ENCODE data around the gene NLK. TPM values are rescaled to one million over a fixed set of nuclear protein-coding genes. Genes with fewer than 3 reads are reported as not detected.

The NLK gene
- total and polyA plus RNA-seq, 8 donors = 9.8 to 16.7 (median 13.5) TPM

DNA sequence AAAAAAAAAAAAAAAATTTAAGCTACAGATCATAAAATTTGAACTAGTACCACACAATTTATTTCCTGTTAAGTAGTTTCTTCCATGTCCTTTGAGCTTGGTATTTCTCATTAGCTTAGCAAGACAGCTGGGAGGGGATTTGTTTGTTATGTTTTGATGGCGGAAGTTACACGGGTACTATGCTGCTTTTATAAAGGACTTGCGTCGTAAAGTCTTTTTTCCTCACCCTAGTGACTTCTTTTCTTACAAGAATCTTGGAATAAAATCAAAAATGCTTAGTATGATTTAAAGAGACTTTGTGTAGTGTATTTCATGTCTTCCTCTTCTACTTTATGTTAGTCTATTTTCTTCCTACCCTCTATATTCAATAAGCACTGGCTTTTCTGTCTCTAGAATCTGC is 89.1 kb downstream of the NLK start:
- H3K36me3 ChIP-seq = no peaks in the 10 kb centered on the region
- H3K4me3 ChIP-seq = no peak overlapping the region
- H3K4me1 ChIP-seq = no peaks in the 10 kb centered on the region
- intact Hi-C loops (cut with DNase I) = no loop called here
- ATAC-seq = no peak
- DNase-seq = no peak
- TF ChIP-seq, protein P1, sequence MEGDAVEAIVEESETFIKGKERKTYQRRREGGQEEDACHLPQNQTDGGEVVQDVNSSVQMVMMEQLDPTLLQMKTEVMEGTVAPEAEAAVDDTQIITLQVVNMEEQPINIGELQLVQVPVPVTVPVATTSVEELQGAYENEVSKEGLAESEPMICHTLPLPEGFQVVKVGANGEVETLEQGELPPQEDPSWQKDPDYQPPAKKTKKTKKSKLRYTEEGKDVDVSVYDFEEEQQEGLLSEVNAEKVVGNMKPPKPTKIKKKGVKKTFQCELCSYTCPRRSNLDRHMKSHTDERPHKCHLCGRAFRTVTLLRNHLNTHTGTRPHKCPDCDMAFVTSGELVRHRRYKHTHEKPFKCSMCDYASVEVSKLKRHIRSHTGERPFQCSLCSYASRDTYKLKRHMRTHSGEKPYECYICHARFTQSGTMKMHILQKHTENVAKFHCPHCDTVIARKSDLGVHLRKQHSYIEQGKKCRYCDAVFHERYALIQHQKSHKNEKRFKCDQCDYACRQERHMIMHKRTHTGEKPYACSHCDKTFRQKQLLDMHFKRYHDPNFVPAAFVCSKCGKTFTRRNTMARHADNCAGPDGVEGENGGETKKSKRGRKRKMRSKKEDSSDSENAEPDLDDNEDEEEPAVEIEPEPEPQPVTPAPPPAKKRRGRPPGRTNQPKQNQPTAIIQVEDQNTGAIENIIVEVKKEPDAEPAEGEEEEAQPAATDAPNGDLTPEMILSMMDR (IDR thresholded peaks at IDR 0.05) = no peak
- no peaks in the 10 kb centered on the region for H3K27me3 ChIP-seq
- H3K9me3 ChIP-seq = no peaks in the 10 kb centered on the region
- WGBS, 2 donors = 84 to 97% methylated on average over 4 of the region's 4 CpGs
- no peak overlapping the region for H3K27ac ChIP-seq
- no peak for FAIRE-seq

DNA sequence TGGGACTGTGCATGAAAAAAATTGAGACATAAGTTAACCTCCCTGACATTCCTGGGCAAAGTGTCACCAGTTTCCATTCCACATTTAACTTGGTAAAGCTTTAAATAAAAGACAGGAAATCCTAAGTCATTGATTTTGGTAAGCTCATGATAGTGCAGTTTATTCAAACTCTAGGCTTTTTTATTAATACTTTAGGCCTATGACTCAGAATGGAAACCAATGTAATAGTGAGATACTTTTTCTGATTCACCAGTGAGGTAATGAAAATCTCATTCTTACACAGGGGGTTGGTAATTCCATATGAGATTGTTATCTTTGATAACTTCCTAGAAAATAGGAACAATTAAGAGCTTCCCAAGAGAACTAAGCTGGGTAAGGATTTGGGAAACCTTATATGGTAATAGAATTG is 91.1 kb downstream of the NLK start:
- H3K4me3 ChIP-seq = no peak overlapping the region
- no peaks in the 10 kb centered on the region for H3K36me3 ChIP-seq
- H3K4me1 ChIP-seq = no peaks in the 10 kb centered on the region
- no peak overlapping the region for H3K27ac ChIP-seq
- no peak for DNase-seq
- no peaks in the 10 kb centered on the region for H3K27me3 ChIP-seq
- TF ChIP-seq, protein P1 (IDR thresholded peaks at IDR 0.05) = no peak
- H3K9me3 ChIP-seq = no peaks in the 10 kb centered on the region
- intact Hi-C loops (cut with DNase I) = no loop called here
- FAIRE-seq = no peak
- no peak for ATAC-seq

DNA sequence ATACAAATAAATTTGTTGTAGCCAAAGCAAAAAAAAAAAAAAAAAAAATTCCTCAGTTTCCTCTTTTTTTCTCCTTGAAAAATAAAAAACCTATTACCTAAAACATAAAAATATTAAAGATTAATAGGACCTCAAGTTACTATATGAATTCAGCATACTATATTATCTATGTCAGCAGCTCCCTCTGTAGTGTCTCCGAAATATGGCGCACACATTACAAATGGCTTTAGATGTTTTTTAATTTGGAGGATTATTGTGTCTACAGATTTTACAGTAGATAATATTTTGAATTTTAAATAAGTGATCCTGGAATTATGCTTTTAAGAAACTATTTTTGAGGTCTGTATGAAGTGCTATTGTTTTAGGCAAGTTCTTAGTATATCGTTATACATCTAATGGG is 94.4 kb downstream of the NLK start:
- H3K4me1 ChIP-seq = peaks cover 0 to 8% (median 4%) of the 10 kb centered on the region in 3 donors
- no peak overlapping the region for H3K27ac ChIP-seq
- H3K27me3 ChIP-seq = no peaks in the 10 kb centered on the region
- WGBS, 2 donors = 98% methylated on average over 3 of the region's 3 CpGs
- ATAC-seq (no peak), DNase-seq (no peak), FAIRE-seq (no peak)
- no peaks in the 10 kb centered on the region for H3K36me3 ChIP-seq
- no peaks in the 10 kb centered on the region for H3K9me3 ChIP-seq
- H3K4me3 ChIP-seq = no peak overlapping the region
- intact Hi-C loops (cut with DNase I) = no loop called here
- TF ChIP-seq, protein P1 (IDR thresholded peaks at IDR 0.05) = no peak

DNA sequence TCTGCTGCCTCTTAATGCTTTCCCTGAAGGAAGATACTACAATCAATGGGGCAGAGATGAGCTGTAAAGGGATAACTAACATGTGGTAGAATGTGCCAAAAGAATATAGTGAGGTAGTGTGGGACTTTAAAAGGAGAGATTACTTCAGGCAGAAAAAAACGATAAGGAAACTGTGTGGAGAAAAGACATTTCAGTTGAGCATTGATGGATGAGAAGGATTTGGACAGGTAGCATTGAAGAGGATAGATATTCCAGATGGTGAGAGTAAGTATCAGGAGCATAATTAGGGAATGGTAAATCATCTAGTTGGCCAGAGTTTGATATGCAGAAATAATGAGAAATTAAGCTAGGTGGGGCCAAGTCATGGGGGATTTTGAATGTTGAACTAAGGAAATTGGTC is 97.3 kb downstream of the NLK start:
- H3K9me3 ChIP-seq = no peaks in the 10 kb centered on the region
- no peaks in the 10 kb centered on the region for H3K36me3 ChIP-seq
- no peak for DNase-seq
- 56 to 77% methylated on average over 1 of the region's 1 CpG for WGBS, 2 donors
- no peak overlapping the region for H3K4me3 ChIP-seq
- H3K27me3 ChIP-seq = no peaks in the 10 kb centered on the region
- FAIRE-seq = no peak
- H3K4me1 ChIP-seq = peaks cover 4 to 22% (median 5%) of the 10 kb centered on the region in 3 donors
- H3K27ac ChIP-seq = no peak overlapping the region
- intact Hi-C loops (cut with DNase I) = no loop called here
- no peak for ATAC-seq
- TF ChIP-seq, protein P1 (IDR thresholded peaks at IDR 0.05) = no peak

DNA sequence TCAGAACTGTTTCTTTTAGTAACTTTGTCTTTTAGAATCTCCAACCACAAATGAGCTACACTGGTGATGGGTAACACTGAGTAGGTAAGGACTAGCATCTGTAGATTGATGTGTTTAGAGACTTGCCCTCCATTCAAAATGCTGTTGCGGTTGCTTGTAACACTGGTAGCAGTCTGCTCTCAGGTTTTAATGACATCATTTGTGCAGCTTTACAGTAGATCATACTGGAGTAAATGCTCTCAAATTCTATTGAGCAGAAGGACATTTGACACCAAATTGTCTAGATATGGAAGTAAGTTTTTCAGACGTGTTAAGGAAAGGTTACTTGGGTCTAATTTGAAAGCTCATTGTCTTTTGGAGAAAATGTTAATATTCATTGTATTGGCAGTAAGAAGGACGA is 98.8 kb downstream of the NLK start:
- intact Hi-C loops (cut with DNase I) = no loop called here
- TF ChIP-seq, protein P1 (IDR thresholded peaks at IDR 0.05) = no peak
- WGBS, 2 donors = 76 to 80% methylated on average over 3 of the region's 3 CpGs
- Histone ChIP-seq H3K27ac (no peak overlapping the region), H3K4me1 (peaks cover 4 to 27% (median 5%) of the 10 kb centered on the region in 3 donors), H3K36me3 (no peaks in the 10 kb centered on the region), H3K4me3 (no peak overlapping the region), H3K9me3 (no peaks in the 10 kb centered on the region), H3K27me3 (no peaks in the 10 kb centered on the region)
- FAIRE-seq = no peak
- ATAC-seq = no peak
- no peak for DNase-seq
